Testis (tissue), 5 donors: ENCODE results near the gene DPF3. TPM values are rescaled to one million over a fixed set of nuclear protein-coding genes. Genes with fewer than 3 reads are reported as not detected.

Source experiments
- DNase-seq: peaks from one replicate; pipeline ENCODE4 v3.0.0-alpha.2; 2019
- H3K27ac ChIP-seq, 2 donors: fragments of 200-600 bp; sonication (generic); one replicate each; pipeline ENCODE4 v1.5.1; 2019
- H3K27me3 ChIP-seq: fragments of 200-600 bp; sonication (generic); one replicate; pipeline ENCODE4 v1.5.1; 2019
- H3K36me3 ChIP-seq: fragments of 200-600 bp; sonication (generic); one replicate; pipeline ENCODE4 v1.5.1; 2017; ENCODE audit warnings: low read depth; ENCODE audit errors: missing control alignments
- H3K4me1 ChIP-seq: fragments of 200-600 bp; sonication (generic); one replicate; pipeline ENCODE4 v1.5.1; 2019
- H3K4me3 ChIP-seq, 2 donors: fragments of 200-600 bp; sonication (generic); one replicate each; pipeline ENCODE4 v1.5.1; 2017 to 2019
- H3K9me3 ChIP-seq: fragments of 200-600 bp; sonication (generic); one replicate; pipeline ENCODE4 v1.5.1; 2017
- POLR2A ChIP-seq: fragments of 450-650 bp; IDR thresholded peaks from one replicate; pipeline ENCODE4 v1.6.1; 2017; ENCODE audit warnings: antibody characterized with exemption, mild to moderate bottlenecking, moderate library complexity
- whole genome bisulfite sequencing, 2 donors: methylation state at CpG; one replicate each; pipeline ENCODE4 v1.1.5; 2018; 5-methylcytosine and 5-hydroxymethylcytosine counted together
- intact Hi-C: fragments of 100-400 bp; cut with DNase I; formaldehyde crosslinking; loops from one replicate; pipeline ENCODE4 v1.15.1; 2023; ENCODE audit warnings: low total_unique reads
- long read RNA-seq, 2 donors: transcript quantifications; one replicate each; lab custom pipeline, GENCODE V29; 2026
- polyA plus RNA-seq: library from polyadenylated mRNA; stranded (reverse); fragments of 350-450 nt; fragmentation: Illumina TruSeq; extraction: RNeasy Lipid Tissue Mini Kit (QIAGEN cat#74804); gene quantifications from one replicate; pipeline ENCODE4 v1.2.3, GENCODE V29; 2014; ENCODE audit warnings: low read depth, low replicate concordance; ENCODE audit not compliant: insufficient read depth
- total RNA-seq, 2 donors: library from RNA; depleted of rRNA; stranded (reverse); fragments of >200 nt; gene quantifications; one replicate each; pipeline ENCODE4 v1.2.3, GENCODE V29; 2016
- TF ChIP-seq, protein P1 (sequence below), 3 experiments: fragments of 450-650 bp in 2 of 3; fragments of 200-600 bp in 1 of 3; sonication (generic) in 1 of 3; IDR thresholded peaks; one replicate each; pipeline ENCODE4 v1.5.1; 2016 to 2019; ENCODE audit warnings: antibody characterized with exemption in 3 of 3, mild to moderate bottlenecking in 2 of 3, moderate library complexity in 1 of 3

The DPF3 gene
- total RNA-seq (10 to 100 TPM; 14.6 to 41.6 TPM), polyA plus RNA-seq (26.4 TPM)
- long read RNA-seq, donor 1, full-length matches to known transcripts, result 1 of 1 reads
- long read RNA-seq, donor 1, partial matches to known transcripts, result 0 of 1 reads
- long read RNA-seq, donor 1, other reads (novel, unspliced or antisense), result 0 of 1 reads
- long read RNA-seq, donor 2, result 0 reads

DNA sequence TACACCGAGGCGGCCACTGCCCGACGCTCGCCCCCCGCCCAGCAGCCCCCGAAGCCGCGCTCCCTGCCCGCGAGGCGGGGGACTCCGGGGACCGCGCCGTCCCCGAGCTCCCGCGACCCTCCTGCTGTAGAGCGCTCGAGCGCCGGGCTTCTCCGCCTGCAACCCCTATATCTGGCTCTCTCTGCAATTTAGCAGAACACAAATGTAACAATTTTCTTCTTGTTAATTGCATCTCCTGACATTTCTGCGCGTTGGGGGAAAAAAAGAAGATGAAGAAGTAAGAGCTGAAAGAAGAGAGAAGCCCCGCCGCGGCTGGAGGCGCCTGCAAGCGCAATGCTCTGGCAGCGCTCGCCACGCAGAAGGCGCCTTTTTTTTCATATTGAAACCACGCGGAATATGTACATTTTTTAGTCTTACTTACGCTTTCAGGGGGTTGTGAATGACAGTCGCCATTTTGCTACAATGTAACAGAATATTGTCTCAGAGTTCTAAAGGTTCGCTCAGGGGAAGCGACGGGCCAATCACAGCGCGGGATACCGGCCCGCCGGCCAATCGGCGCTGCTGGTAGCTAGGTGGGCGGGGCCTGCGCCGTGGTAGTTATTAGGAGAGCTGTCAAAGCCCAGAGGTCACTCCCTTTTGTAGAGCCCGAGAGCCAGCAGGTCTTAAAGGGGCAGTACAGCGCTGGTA is at the start of gene DPF3:
DPF3 (minus strand) TSS at position 466 of the 687 bp plus-strand sequence; CDS start at position 453, 13 bp downstream.
- Histone ChIP-seq H3K27ac (peak within 1 kb of the TSS in 1 of 2 donors; percentile 8), H3K4me3 (peak within 1 kb of the TSS; percentile 59 to 66), H3K9me3 (no peaks in the 10 kb centered on the region), H3K36me3 (no peaks in the 10 kb centered on the region), H3K4me1 (peaks cover 11% of the 10 kb centered on the region), H3K27me3 (no peaks in the 10 kb centered on the region)
- DNase-seq, result peak; percentile 99
- 1% methylated on average over 39 to 54 of the region's 54 CpGs for WGBS, 2 donors
- no peak for TF ChIP-seq POLR2A
- TF ChIP-seq, protein P1, sequence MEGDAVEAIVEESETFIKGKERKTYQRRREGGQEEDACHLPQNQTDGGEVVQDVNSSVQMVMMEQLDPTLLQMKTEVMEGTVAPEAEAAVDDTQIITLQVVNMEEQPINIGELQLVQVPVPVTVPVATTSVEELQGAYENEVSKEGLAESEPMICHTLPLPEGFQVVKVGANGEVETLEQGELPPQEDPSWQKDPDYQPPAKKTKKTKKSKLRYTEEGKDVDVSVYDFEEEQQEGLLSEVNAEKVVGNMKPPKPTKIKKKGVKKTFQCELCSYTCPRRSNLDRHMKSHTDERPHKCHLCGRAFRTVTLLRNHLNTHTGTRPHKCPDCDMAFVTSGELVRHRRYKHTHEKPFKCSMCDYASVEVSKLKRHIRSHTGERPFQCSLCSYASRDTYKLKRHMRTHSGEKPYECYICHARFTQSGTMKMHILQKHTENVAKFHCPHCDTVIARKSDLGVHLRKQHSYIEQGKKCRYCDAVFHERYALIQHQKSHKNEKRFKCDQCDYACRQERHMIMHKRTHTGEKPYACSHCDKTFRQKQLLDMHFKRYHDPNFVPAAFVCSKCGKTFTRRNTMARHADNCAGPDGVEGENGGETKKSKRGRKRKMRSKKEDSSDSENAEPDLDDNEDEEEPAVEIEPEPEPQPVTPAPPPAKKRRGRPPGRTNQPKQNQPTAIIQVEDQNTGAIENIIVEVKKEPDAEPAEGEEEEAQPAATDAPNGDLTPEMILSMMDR (IDR thresholded peaks at IDR 0.05), result no peak
- intact Hi-C loops, result no loop called here

DNA sequence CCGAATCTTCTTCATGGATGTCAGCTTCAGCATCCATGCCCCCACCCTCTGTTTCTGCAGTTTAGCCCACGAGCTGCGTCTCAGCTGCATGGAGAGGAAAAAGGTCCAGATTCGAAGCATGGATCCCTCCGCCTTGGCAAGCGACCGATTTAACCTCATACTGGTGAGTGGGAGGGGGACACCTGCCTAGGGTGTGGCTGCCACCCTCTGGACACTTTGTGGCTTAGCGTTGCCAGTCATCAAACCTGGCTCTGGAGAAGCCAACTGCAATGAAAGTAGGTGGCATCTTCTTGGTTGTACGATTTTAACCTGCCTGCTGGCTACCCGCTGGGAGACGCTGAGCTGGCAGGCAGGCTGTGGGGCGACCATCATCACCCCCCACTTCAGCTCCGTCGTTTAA is 49.0 kb upstream of the DPF3 start:
- TF ChIP-seq, protein P1 (IDR thresholded peaks at IDR 0.05), result no peak
- TF ChIP-seq POLR2A, result no peak
- no peaks in the 10 kb centered on the region for H3K9me3 ChIP-seq
- no peak for DNase-seq
- no peaks in the 10 kb centered on the region for H3K27me3 ChIP-seq
- intact Hi-C loops, result no loop called here
- H3K36me3 ChIP-seq, result no peaks in the 10 kb centered on the region
- H3K4me1 ChIP-seq, result peaks cover 3% of the 10 kb centered on the region
- 65 to 80% methylated on average over 14 of the region's 14 CpGs for WGBS, 2 donors
- H3K27ac ChIP-seq, result no peak overlapping the region
- peak overlapping the region; percentile 10 to 15 for H3K4me3 ChIP-seq

DNA sequence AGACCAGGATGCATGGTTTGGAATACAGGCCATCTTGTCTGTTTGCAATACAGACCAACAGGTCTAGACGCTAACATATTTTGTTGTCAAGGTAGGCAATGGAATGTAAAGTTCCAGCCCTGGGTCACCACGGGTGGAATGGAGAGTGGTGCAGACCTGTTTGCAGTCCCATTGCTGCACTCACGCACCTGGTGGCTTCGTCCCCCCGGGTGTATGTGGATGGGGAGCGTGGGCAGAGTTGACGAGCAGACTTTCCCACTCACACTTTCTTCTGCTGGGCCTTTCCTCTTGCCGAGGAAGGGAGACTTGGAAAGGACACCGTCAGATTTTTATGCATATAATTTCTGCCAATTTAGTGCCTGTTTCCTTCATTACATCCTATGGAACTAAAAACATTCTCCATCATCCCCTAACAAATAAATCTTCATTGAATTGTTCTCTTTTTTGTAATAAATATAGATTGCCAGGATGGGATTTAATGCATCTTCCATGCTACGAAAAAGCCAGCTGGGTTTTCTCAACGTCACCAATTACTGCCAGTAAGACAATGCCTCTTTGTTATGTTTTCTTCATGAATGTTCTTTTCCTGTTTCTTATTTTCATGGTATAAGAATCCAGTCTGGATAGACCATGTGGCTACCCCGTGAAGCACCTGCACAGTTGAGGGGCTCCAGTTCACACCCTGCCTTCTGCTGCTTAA is 47.5 kb upstream of the DPF3 start:
- Histone ChIP-seq H3K4me3 (no peak overlapping the region), H3K4me1 (peaks cover 3% of the 10 kb centered on the region), H3K27me3 (no peaks in the 10 kb centered on the region), H3K9me3 (no peaks in the 10 kb centered on the region), H3K27ac (no peak overlapping the region), H3K36me3 (no peaks in the 10 kb centered on the region)
- 85 to 86% methylated on average over 12 of the region's 12 CpGs for WGBS, 2 donors
- TF ChIP-seq, protein P1 (IDR thresholded peaks at IDR 0.05), result no peak
- TF ChIP-seq POLR2A, result no peak
- DNase-seq, result no peak
- intact Hi-C loops, result no loop called here

DNA sequence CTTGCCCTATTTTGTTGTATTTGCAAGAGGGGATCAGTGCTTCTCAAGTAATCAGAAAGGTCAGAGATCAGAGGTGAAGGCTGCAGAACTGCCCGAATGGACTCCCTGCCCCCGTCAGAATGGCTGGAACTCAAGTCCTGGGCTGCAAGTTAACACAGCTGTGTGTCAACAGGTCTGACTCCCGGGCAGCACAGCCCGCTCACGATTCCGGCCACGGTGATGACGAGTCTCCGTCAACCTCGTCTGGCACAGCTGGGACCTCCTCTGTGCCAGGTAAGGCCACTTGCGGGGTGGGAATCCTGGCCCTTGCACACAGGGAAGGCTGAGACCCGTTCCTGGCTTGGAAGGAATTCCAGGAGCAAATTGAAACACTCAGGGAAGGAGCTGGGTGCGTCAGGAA is 45.7 kb upstream of the DPF3 start:
- peaks cover 3% of the 10 kb centered on the region for H3K4me1 ChIP-seq
- 41 to 64% methylated on average over 2 to 13 of the region's 13 CpGs for WGBS, 2 donors
- H3K27ac ChIP-seq, result peak overlapping the region; percentile 13 to 64
- no peaks in the 10 kb centered on the region for H3K27me3 ChIP-seq
- TF ChIP-seq, protein P1 (IDR thresholded peaks at IDR 0.05), result no peak
- no peak for TF ChIP-seq POLR2A
- DNase-seq, result no peak
- H3K36me3 ChIP-seq, result no peaks in the 10 kb centered on the region
- H3K9me3 ChIP-seq, result no peaks in the 10 kb centered on the region
- intact Hi-C loops, result no loop called here
- H3K4me3 ChIP-seq, result no peak overlapping the region
